PFSK-1 (cell line): ENCODE measurements around the gene SREBF1.

Experiments used
- POLR2AphosphoS5 ChIP-seq: IDR thresholded peaks from 2 replicates; pipeline ENCODE4 v1.6.1; 2012; ENCODE audit warnings: low read depth, mild to moderate bottlenecking, control low read depth, low read length, moderate library complexity
- REST ChIP-seq, 2 experiments: IDR thresholded peaks; 2 replicates each; pipeline versions ENCODE4 v1.6.1 to v1.8.0; 2011 to 2012; ENCODE audit warnings: low read depth in 2 of 2, low read length in 2 of 2, control low read depth in 1 of 2, inconsistent platforms in 1 of 2, mild to moderate bottlenecking in 1 of 2, moderate library complexity in 1 of 2; ENCODE audit not compliant: insufficient read depth in 1 of 2
- TAF1 ChIP-seq: IDR thresholded peaks from 2 replicates; pipeline ENCODE4 v1.6.1; 2012; ENCODE audit warnings: low read length, control low read depth, borderline replicate concordance; ENCODE audit not compliant: insufficient read depth

DNA sequence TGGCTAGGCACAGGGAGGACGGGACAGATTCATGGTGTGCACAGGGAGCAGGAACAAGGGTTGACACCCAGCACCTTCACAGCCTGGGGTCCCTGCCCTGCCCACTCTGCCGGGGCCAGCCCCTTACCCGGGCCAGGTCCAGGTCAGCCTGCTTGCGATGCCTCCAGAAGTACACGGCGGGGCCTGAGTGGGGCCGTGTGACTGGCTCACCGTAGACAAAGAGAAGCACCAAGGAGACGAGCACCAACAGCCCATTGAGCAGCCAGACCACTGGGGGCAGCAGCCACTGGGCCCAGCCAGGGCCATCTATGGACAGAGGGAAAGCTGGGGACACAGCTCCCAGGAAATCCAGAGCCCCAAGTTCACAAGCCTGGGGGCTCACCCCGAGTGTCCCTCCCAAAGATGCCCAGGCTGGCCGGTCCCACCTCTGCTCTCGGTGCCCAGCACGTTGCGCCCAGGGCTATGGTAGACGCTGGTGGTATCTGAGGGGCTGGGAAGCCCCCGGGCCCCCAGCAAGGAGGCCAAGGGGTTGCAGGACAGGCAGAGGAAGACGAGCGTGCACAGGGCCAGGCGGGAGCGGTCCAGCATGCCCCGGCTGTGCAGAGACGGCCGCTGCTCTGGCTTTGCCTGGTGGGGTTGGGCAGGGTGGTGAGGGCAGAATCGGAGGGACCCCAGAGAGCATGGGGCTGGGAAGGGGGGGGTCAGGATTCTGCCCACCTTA, 19.8 kb downstream of the SREBF1 start:
- peak; percentile 51; the same call in 1 of the 2 replicates for TF ChIP-seq POLR2AphosphoS5
- no peak for TF ChIP-seq REST (IDR thresholded peaks at IDR 0.05; ENCODE audit: insufficient read depth in 1 of 2, low read depth in 2 of 2, low read length in 2 of 2)
- no peak for TF ChIP-seq TAF1
